Endometrial microvascular endothelial cells (primary cell): ENCODE data around the gene PAX8. TPM values are rescaled to one million over a fixed set of nuclear protein-coding genes. Genes with fewer than 3 reads are reported as not detected.

Experiments
- in situ Hi-C: cut with HindIII; loops from 2 replicates; pipeline ENCODE4 v1.10.0; 2017; ENCODE audit warnings: low sequenced_read_pairs, low pct_unique_long_range_greater_than_20kb; ENCODE audit errors: inconsistent ontology term
- total RNA-seq: library from RNA; depleted of rRNA; stranded (reverse); fragments of >200 nt; gene quantifications from one replicate; pipeline ENCODE4 v1.2.3, GENCODE V29; 2015; ENCODE audit errors: inconsistent ontology term

Gene PAX8
- total RNA-seq, 1 donor from 2014 or later: 0.28 TPM

- in situ Hi-C loops: no loop called here
Measured at GRCh38 chr2:113180131-113180946, 98.4 kb downstream of the PAX8 start.

DNA sequence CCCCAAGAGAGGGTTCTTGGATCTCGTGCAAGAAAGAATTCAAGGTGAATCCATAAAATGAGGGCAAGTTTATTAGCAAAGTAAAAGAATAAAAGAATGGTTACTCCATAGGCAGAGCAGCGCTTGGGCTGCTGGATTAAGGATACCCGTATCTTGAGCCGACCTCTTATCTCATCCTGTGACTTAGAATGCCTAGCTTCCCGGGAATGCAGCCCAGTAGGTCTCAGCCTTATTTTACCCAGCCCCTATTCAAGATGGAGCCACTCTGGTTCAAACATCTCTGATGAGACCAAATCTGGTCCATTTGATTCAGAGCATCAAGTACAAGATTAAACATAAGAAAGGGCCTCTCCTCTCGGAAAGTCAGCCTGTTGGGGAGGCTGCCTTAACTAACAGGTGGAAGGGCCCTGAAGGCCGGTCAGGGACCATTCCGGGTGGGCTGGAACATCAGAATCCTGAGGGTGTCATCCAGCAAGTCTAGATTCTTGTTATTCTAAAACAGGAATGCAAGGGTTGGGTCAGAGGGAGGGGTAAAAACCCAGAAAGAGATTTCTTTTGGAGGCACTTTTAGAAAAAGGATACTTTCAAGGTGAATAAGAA is 99.2 kb downstream of the PAX8 start:
- in situ Hi-C loops: no loop called here

- in situ Hi-C loops: no loop called here
Measured at GRCh38 chr2:113178891-113179290, 99.8 kb downstream of the PAX8 start.

- in situ Hi-C loops: no loop called here
Measured at GRCh38 chr2:113178069-113178746, 100.5 kb downstream of the PAX8 start.

DNA sequence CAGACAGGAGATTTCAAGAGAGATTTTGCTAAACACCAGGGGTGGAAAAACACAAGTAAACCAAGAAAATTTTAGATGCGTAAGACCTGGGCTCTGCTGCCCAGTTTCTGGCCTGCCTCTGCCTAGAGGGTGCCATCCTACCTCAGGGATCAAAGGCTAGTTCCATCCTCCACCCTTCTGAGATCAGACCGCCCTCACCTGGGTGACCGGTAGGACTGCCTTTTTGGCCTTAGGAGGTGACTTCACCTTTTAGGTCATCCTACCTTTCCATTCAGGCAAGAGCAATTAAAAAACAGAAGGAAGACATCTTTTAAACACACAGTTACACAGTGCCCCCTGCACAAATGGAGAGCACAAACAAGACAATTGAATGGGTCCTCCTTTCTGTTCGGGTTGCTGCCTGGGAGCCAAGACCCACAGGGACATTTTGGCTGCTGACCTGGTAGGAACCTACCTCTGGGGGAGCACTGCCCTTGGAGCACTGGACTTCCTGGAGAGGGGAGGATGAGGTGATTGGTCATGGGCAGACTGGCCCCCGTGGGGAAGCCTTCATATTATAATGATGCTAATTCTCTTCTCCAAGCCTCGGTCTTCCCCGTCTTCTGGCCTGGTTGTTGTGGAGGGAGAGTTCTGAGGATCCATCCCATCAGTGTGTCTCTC is 101.9 kb downstream of the PAX8 start:
- in situ Hi-C loops: no loop called here

GRCh38 chr2:113175736-113176695 is 102.7 kb downstream of the PAX8 start:
- in situ Hi-C loops: no loop called here

- in situ Hi-C loops: no loop called here
Measured at GRCh38 chr2:113175042-113175628, 103.6 kb downstream of the PAX8 start.

GRCh38 chr2:113174376-113174750 is 104.4 kb downstream of the PAX8 start:
- in situ Hi-C loops: no loop called here

DNA sequence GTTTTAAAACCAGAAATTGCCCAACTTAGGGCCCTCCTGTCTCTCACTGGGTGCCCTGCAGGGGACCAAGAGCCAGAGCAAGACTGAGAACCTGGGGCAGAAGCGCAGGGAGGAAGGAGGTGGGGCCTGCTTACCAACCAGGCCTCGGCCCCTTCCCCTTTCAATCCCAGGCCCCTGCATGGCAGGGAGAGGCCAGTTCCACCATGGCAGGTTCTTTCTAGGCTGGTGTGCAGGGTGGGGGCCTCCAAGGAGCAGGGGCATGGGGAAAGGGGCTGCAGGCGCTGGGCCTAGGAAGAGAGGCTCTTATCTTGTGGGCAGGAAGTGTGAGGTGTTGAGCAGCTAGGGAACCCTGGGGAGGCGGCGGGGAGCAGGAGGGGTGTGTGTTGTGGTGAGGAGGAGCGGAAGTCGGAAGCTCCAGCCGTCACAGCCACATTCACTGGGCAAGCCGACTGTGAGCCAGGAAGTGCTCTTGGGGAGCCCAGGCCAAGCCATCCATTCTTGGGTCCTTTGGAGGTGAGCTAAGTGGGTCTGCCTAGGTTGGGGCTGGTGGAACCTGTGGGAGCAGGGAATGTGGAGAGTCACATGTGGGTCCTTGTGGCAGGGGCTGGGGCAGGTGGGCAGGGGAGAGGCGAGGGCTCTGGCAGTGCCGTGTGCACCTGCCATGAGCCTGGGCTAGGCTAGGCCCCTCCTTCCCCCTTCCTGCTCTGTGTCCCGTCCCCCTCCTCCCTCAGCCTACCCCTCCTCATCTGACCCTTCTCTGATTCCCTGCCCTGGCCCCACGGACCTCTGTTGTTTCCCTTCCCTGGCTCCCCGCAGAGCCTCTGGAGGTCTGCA is 105.0 kb downstream of the PAX8 start, which contains the start of gene PSD4:
Gene PSD4, plus strand, starts transcription at position 430 of the 834 bp plus-strand sequence. CDS start 8,486 bp downstream, outside the sequence.
- in situ Hi-C loops: no loop called here

GRCh38 chr2:113172721-113173541 is 105.8 kb downstream of the PAX8 start:
- in situ Hi-C loops: no loop called here

- in situ Hi-C loops: no loop called here
Measured at GRCh38 chr2:113171334-113172075, 107.2 kb downstream of the PAX8 start.

DNA sequence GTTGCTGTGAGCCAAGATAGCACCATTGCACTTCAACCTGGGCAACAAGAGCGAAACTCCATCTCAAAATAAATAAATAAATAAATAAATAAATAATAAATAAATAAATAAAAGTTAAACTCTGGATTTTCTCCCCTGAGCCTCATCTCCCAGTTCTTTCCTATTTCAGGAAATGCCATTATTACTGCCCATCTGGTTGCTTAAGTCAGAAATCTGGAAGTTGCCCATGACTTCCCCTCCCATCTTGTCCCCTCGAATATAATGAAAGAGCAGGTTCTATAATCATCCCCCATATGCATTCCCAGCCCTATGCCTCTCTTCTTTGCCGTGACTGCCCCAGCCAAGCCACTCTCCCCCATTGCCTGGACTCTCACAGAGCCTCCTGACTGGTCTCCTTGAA is 109.1 kb downstream of the PAX8 start:
- in situ Hi-C loops: no loop called here

- in situ Hi-C loops: no loop called here
Measured at GRCh38 chr2:113169002-113169530, 109.7 kb downstream of the PAX8 start.

GRCh38 chr2:113167962-113168340 is 110.8 kb downstream of the PAX8 start:
- in situ Hi-C loops: no loop called here

GRCh38 chr2:113167115-113167932 is 111.4 kb downstream of the PAX8 start:
- in situ Hi-C loops: no loop called here
